Muscle layer of colon (tissue), 2 donors: ENCODE data around the gene MAP3K10.
"Not testable (repeated sequence)": the region's sequence is repeated elsewhere in the genome, so short reads cannot be mapped to it uniquely, and the experiment has no call there.

Experiments
- H3K27ac ChIP-seq: one replicate; pipeline ENCODE4 v1.7.0; 2013; ENCODE audit warnings: low read depth, mild to moderate bottlenecking, low read length, moderate library complexity
- H3K27me3 ChIP-seq, 2 donors: one replicate each; pipeline ENCODE4 v1.7.0; 2013; ENCODE audit warnings: low read length in 2 of 2, mild to moderate bottlenecking in 2 of 2; ENCODE audit not compliant: insufficient read depth in 2 of 2, control insufficient read depth in 1 of 2
- H3K36me3 ChIP-seq: one replicate; pipeline ENCODE4 v1.7.0; 2013; ENCODE audit warnings: mild to moderate bottlenecking, low read length; ENCODE audit not compliant: insufficient read depth
- H3K4me1 ChIP-seq: one replicate; pipeline ENCODE4 v1.7.0; 2013; ENCODE audit warnings: mild to moderate bottlenecking, low read length; ENCODE audit not compliant: insufficient read depth
- H3K4me3 ChIP-seq, 2 donors: one replicate each; pipeline ENCODE4 v1.7.0; 2013; ENCODE audit warnings: low read length in 2 of 2, low read depth in 1 of 2, mild to moderate bottlenecking in 1 of 2, moderate library complexity in 1 of 2
- H3K9ac ChIP-seq: one replicate; pipeline ENCODE4 v1.7.0; 2013; ENCODE audit warnings: low read length
- H3K9me3 ChIP-seq: one replicate; pipeline ENCODE4 v1.7.0; 2013; ENCODE audit warnings: mild to moderate bottlenecking, low read length
- donor health status: abdominal sarcoma.
- donor health status: Adenocarcinoma of cecum.

MAP3K10 gene

GRCh38 chr19:40155749-40156265 is 35.4 kb upstream of the MAP3K10 start:
- Histone ChIP-seq H3K27ac (no peak overlapping the region), H3K4me1 (no peaks in the 10 kb centered on the region), H3K9me3 (no peaks in the 10 kb centered on the region), H3K9ac (no peak overlapping the region), H3K27me3 (no peaks in the 10 kb centered on the region), H3K4me3 (no peak overlapping the region), H3K36me3 (no peaks in the 10 kb centered on the region)

GRCh38 chr19:40157059-40157458 is 34.2 kb upstream of the MAP3K10 start:
- Histone ChIP-seq H3K4me3 (no peak overlapping the region), H3K9me3 (no peaks in the 10 kb centered on the region), H3K36me3 (no peaks in the 10 kb centered on the region), H3K9ac (no peak overlapping the region), H3K4me1 (no peaks in the 10 kb centered on the region), H3K27me3 (no peaks in the 10 kb centered on the region), H3K27ac (no peak overlapping the region)

GRCh38 chr19:40159744-40160143 is 31.5 kb upstream of the MAP3K10 start:
- Histone ChIP-seq H3K27ac (no peak overlapping the region), H3K9ac (no peak overlapping the region), H3K27me3 (no peaks in the 10 kb centered on the region), H3K4me3 (no peak overlapping the region), H3K9me3 (no peaks in the 10 kb centered on the region), H3K4me1 (no peaks in the 10 kb centered on the region), H3K36me3 (no peaks in the 10 kb centered on the region)

GRCh38 chr19:40162104-40162503 is 29.1 kb upstream of the MAP3K10 start:
- no peak overlapping the region for H3K4me3 ChIP-seq
- H3K27ac ChIP-seq, result no peak overlapping the region
- no peak overlapping the region for H3K9ac ChIP-seq
- H3K9me3 ChIP-seq, result no peaks in the 10 kb centered on the region
- H3K27me3 ChIP-seq, result no peaks in the 10 kb centered on the region
- no peaks in the 10 kb centered on the region for H3K36me3 ChIP-seq
- H3K4me1 ChIP-seq, result no peaks in the 10 kb centered on the region

- Histone ChIP-seq H3K36me3 (no peaks in the 10 kb centered on the region), H3K9ac (no peak overlapping the region), H3K27me3 (no peaks in the 10 kb centered on the region), H3K4me3 (no peak overlapping the region), H3K27ac (no peak overlapping the region), H3K4me1 (no peaks in the 10 kb centered on the region), H3K9me3 (no peaks in the 10 kb centered on the region)
Observed at GRCh38 chr19:40163541-40164129, 27.6 kb upstream of the MAP3K10 start.

- Histone ChIP-seq H3K27me3 (peaks cover 0 to 1% of the 10 kb centered on the region in 2 donors), H3K9ac (no peak overlapping the region), H3K9me3 (no peaks in the 10 kb centered on the region), H3K4me3 (no peak overlapping the region), H3K4me1 (no peaks in the 10 kb centered on the region), H3K27ac (no peak overlapping the region), H3K36me3 (no peaks in the 10 kb centered on the region)
Observed at GRCh38 chr19:40165362-40165937, 25.8 kb upstream of the MAP3K10 start.

- H3K4me1 ChIP-seq, H3K9me3 ChIP-seq, H3K27ac ChIP-seq, H3K9ac ChIP-seq, H3K36me3 ChIP-seq, H3K4me3 ChIP-seq, H3K27me3 ChIP-seq: not testable (repeated sequence)
Observed at GRCh38 chr19:40169482-40170302, 21.5 kb upstream of the MAP3K10 start.

- H3K27me3 ChIP-seq, H3K27ac ChIP-seq, H3K4me1 ChIP-seq, H3K4me3 ChIP-seq, H3K9ac ChIP-seq, H3K36me3 ChIP-seq, H3K9me3 ChIP-seq: not testable (repeated sequence)
Observed at GRCh38 chr19:40170303-40170989, 20.8 kb upstream of the MAP3K10 start.

- not testable (repeated sequence) for H3K27ac ChIP-seq, H3K9me3 ChIP-seq, H3K27me3 ChIP-seq, H3K9ac ChIP-seq, H3K36me3 ChIP-seq, H3K4me3 ChIP-seq, H3K4me1 ChIP-seq
Observed at GRCh38 chr19:40171293-40171692, 19.9 kb upstream of the MAP3K10 start.

- no peak overlapping the region for H3K9ac ChIP-seq
- no peak overlapping the region for H3K4me3 ChIP-seq
- H3K27ac ChIP-seq, result no peak overlapping the region
- H3K4me1 ChIP-seq, result no peaks in the 10 kb centered on the region
- H3K27me3 ChIP-seq, result peaks cover 0 to 4% of the 10 kb centered on the region in 2 donors
- H3K36me3 ChIP-seq, result no peaks in the 10 kb centered on the region
- no peaks in the 10 kb centered on the region for H3K9me3 ChIP-seq
Observed at GRCh38 chr19:40174092-40174491, 17.1 kb upstream of the MAP3K10 start.

- H3K27me3 ChIP-seq, result no peaks in the 10 kb centered on the region
- H3K27ac ChIP-seq, result no peak overlapping the region
- H3K4me3 ChIP-seq, result no peak overlapping the region
- H3K36me3 ChIP-seq, result no peaks in the 10 kb centered on the region
- H3K4me1 ChIP-seq, result no peaks in the 10 kb centered on the region
- H3K9ac ChIP-seq, result no peak overlapping the region
- no peaks in the 10 kb centered on the region for H3K9me3 ChIP-seq
Observed at GRCh38 chr19:40175820-40176219, 15.4 kb upstream of the MAP3K10 start.
